SKM-1 (cell line): ENCODE data around the gene SMO.
A peak's percentile ranks its signal among the peaks of the same experiment; 100 is the strongest.
"Not testable (repeated sequence)": the region's sequence is repeated elsewhere in the genome, so short reads cannot be mapped to it uniquely, and the experiment has no call there.

Experiments
- DNase-seq: peaks from one replicate; lab custom pipeline; 2025; ENCODE audit not compliant: unreplicated experiment; lab: John Stamatoyannopoulos, UW

Gene SMO

GRCh38 chr7:129208667-129209066 is 20.2 kb downstream of the SMO start:
- DNase-seq: no peak

DNA sequence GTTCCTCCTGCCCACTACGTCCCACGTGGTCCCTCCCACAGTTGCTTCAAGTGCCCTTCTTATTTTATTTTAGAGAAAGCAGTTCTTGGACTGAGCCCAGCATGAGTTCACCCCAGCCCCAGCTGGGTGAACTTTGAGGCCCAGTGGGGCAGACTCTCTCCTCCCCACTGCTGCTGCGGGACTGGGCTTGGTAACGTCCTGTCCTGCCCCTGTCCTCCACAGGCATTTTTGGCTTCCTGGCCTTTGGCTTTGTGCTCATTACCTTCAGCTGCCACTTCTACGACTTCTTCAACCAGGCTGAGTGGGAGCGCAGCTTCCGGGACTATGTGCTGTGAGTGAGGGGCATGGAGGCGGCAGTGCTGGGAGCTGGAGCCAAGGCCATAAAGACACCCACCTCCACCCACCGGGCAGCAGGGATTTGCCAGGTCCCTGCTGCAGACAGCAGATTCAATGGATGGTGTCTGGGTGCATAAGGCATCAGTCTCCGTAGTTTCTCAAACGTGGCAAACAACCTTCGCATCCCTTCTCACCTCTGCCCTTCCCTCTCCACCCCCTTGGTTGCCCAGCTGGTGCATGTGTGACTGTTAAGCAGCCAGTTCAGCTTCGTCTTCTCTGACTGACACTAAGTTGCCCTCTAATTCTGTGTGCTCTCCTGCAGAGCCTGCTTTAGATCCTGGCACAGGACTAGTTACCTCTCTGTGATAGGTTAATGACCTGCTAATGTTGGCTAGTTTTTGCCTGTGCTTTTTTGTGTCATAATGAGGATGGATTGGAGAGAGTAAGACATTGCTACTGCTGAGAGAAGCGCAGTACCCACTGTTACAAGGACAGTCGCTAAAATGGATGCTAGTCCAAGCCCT is 20.9 kb downstream of the SMO start:
- DNase-seq: no peak

DNA sequence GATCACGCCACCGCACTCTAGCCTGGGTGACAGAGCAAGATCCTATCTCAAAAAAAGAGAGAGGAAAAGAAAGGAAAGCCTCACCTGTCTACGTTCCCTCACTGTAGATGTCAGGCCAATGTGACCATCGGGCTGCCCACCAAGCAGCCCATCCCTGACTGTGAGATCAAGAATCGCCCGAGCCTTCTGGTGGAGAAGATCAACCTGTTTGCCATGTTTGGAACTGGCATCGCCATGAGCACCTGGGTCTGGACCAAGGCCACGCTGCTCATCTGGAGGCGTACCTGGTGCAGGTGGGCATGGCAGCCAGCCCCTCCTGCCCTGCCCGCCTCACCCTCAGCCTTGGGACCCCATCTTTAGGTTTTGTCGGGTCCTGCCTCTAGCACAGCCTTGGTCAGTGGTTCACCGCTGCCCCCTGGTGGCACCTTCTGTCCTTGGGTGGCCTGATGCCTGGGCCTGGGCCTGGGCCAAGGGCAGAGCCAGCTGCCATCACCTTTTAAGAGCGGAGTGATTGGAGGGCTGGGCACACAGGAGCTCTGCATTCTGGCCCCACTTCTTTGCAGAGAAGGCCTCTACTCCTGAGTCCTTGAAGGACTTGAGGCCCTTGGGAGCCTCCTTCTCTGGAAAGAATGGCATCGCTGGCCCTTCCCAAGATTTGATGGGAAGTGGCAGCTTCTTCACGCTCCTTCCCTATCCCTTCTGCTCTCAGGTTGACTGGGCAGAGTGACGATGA is 22.0 kb downstream of the SMO start:
- DNase-seq: no peak

- DNase-seq: no peak
These were observed 22.5 kb downstream of the SMO start for GRCh38 chr7:129210989-129211312.

GRCh38 chr7:129212126-129212525 is 23.7 kb downstream of the SMO start:
- DNase-seq: no peak

DNA sequence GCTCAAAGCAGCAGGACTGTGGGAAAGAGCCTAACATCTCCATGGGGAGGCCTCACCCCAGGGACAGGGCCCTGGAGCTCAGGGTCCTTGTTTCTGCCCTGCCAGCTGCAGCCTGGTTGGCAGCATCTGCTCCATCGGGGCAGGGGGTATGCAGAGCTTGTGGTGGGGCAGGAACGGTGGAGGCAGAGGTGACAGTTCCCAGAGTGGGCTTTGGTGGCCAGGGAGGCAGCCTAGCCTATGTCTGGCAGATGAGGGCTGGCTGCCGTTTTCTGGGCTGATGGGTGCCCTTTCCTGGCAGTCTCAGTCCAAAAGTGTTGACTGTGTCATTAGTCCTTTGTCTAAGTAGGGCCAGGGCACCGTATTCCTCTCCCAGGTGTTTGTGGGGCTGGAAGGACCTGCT is 24.2 kb downstream of the SMO start:
- DNase-seq: no peak

DNA sequence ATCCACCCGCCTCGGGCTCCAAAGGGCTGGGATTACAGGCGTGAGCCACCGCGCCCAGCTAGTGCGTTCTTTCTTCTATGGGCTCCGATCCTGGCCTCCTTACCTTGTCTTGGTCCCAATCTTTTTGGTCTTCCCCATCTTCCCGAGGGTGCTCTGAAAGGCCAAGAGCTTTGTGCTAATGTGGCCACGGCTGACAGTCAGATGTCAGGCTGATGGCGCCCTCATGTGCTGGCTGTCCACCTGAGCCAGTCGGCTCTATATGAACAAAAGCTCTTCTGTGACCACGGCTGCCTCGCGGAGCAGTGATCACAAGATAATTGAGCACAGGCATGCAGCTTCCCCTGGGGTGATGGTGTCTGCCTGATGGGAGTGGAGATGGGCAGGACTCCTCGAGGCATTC is 25.4 kb downstream of the SMO start:
- DNase-seq: no peak

GRCh38 chr7:129215691-129216090 is 27.3 kb downstream of the SMO start:
- not testable (repeated sequence) for DNase-seq

DNA sequence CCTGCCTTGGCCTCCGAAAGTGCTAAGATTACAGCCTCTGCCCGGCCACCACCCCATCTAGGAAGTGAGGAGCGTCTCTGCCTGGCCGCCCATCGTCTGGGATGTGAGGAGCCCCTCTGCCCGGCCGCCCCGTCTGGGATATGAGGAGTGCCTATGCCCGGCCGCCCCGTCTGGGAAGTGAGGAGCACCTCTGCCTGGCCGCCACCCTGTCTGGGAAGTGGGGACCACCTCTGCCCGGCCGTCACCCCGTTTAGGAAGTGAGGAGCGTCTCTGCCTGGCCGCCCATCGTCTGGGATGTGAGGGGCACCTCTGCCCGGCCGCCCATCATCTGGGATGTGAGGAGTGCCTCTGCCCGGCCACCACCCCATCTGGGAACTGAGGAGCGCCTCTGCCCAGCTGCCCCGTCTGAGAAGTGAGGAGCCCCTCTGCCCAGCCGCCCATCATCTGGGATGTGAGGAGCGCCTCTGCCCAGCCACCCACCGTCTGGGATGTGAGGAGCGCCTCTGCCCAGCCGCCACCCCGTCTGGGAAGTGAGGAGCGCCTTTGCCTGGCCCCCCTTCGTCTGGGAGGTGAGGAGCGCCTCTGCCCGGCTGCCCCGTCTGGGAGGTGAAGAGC is 27.8 kb downstream of the SMO start:
- not testable (repeated sequence) for DNase-seq

- not testable (repeated sequence) for DNase-seq
These were observed 28.5 kb downstream of the SMO start for GRCh38 chr7:129216821-129217416.

GRCh38 chr7:129218514-129219062 is 30.2 kb downstream of the SMO start:
- DNase-seq: peak; percentile 67

DNA sequence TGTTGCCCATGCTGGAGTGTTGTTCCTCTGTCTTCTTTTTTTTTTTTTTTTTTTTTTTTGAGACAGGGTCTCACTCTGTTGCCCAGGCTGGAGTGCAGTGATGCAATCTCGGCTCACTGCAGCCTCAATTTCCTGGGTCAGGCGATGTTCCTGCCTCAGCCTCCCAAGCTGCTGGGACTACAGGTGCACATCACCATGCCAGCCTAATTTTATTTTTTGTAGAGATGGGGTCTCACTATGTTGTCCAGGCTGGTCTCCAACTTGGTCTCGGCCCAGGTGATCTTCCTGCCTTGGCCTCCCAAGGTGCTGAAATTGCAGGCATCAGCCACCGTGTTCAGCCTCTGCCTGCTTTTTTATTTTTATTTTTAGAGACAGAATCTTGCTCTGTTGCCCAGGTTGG is 30.7 kb downstream of the SMO start:
- not testable (repeated sequence) for DNase-seq

DNA sequence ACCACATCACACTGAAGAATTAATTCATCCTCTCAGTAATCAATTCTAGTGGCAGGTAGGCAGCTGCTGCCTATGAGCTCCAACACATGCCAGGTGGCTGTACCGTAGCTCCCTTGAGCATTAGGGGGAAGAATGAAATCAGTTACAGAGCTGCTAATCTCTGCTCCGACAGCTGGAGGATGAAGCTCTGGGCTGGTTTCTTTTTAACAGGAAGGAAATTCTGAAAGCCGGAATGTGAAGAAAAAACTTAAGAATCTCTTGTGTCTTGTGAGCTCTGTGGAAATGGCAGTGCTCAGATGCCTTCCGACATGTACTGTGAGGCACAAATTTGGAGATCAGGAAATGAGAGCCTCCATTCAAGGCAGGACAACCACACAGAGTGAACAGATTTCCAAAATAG is 33.6 kb downstream of the SMO start:
- no peak for DNase-seq

GRCh38 chr7:129224251-129225205 is 36.1 kb downstream of the SMO start, which contains the start of gene AHCYL2:
TSS of gene AHCYL2 (plus strand) at chr7:129225030.
- peak; percentile 98 for DNase-seq

- peak; percentile 43 for DNase-seq
These were observed 36.9 kb downstream of the SMO start for GRCh38 chr7:129225206-129225930.

DNA sequence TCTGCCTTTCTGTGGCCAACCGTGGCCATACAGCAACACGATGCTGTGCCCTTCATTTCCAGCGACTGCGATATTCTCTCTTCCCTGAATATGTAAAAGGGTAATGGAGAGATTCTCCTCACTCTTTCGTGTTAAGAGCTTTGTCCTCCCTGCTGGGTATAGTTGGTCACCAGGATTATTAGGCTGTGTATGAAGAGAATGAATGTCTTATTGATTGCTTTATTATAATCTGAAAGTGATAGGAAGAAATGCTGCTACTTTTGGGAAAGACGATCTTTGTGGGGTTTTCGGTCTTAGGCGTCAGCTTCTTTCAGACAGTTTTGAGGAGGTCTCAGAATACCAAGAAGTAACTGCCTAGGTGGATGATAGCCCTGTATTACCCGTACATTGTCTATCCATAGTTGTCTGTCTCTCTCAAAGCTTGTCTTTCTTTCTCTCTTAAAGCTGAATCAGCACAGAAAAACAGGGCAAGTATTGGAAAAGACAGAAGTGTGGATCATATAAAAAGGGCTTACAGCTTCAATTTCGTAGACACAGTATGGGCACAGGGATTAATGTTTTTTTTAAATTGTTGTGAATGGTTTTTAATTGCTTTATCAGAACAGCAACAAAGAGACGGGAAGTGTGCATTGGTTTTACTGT is 37.6 kb downstream of the SMO start:
- no peak for DNase-seq

DNA sequence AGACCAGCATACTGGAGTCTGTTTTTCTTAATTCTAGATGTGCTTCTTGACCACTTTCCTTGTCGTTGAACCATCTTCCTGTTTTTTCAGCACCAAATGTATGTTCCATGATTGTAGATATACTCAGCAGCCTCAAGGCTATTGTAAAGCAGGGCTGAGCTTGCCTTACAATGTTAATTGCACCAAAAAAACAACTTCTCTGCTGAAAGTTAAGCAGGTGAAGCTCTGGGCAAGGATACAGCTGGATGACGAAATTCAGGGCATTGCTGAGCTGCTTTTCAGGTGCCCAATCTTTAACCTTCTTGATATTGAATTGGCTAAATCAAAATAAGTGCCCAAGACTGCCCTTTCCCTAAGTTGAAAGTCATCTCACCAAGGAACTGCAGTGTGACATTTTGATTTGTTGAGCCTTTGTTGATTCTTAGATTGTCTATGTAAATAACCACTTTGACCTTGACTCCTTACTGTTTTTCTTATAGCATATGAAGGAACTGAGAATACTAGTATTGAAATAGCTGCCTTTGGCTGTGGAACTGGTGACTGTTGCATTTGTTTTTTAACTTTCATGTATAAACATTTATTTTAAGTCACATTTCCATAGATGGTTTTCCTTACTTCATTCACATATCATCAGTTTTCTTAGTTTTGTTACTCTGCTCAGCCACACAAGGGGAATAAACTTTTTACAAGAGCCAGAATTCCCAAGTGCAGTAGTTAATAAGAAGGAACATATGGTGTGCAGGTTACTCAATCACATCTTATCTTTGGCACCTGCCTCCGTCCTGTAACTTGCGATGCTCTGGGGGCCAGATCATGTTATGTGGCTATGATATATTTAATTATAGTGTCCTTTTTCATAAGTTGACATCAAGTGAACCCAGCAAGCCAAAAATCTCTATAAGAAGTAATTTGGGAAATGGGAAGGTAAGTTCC is 39.5 kb downstream of the SMO start:
- DNase-seq: no peak

GRCh38 chr7:129228633-129229032 is 40.2 kb downstream of the SMO start:
- DNase-seq: no peak
